D721Med (cell line): ENCODE measurements around the gene SLC15A1.

ENCODE experiments used
- DNase-seq: peaks from one replicate; pipeline ENCODE4 v3.0.0; 2011; ENCODE audit warnings: low spot score; ENCODE audit not compliant: insufficient read length
- FAIRE-seq: peaks from 2 replicates; lab custom pipeline; 2011; peaks lifted over from hg19 to GRCh38; lab: Jason Lieb, UNC
- CTCF ChIP-seq: IDR thresholded peaks from 2 replicates; pipeline ENCODE4 v1.5.1; 2012; ENCODE audit warnings: mild to moderate bottlenecking, control low read depth; ENCODE audit not compliant: insufficient read depth; ENCODE audit errors: missing control alignments

The SLC15A1 gene

GRCh38 chr13:98775386-98775785 lies 22.9 kb upstream of the SLC15A1 start:
- FAIRE-seq = no peak
- DNase-seq = no peak
- no peak for TF ChIP-seq CTCF

GRCh38 chr13:98774776-98775175 lies 22.3 kb upstream of the SLC15A1 start:
- no peak for FAIRE-seq
- TF ChIP-seq CTCF = no peak
- no peak for DNase-seq

GRCh38 chr13:98773921-98774320 lies 21.4 kb upstream of the SLC15A1 start:
- TF ChIP-seq CTCF = no peak
- DNase-seq (no peak), FAIRE-seq (no peak)

DNA sequence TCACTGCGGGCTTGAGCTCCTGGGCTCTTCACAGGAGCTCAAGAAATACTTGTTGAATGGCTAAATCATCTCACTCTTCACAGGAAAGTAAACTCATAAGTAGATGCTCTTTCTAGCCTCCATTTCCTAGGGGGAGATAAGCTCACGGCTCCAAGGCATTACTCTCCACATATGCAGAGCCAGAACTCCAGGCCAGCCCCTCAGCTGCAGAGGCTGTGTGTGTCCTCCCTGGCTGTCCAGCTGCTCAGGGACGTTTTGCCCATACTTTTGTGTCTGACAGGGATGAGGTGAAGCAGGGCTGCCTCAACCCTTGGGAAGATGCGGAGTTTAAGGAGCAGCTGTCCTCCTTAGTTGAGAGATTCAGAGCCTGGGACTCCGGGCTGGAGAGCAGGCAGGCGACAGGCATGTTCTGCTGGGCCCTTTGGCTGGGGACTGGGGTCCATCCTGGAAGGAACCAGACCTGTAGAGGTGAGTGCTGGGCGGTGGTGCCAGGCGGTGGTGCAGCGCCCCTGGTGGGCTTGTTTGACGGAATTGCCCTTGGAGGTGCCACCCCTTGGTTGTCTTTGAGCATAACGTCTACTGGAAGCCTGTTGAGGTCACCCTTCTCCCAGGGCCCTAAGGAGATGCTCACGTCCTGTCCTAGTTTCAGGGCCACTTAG lies 20.5 kb upstream of the SLC15A1 start:
- no peak for FAIRE-seq
- no peak for TF ChIP-seq CTCF
- DNase-seq = no peak

DNA sequence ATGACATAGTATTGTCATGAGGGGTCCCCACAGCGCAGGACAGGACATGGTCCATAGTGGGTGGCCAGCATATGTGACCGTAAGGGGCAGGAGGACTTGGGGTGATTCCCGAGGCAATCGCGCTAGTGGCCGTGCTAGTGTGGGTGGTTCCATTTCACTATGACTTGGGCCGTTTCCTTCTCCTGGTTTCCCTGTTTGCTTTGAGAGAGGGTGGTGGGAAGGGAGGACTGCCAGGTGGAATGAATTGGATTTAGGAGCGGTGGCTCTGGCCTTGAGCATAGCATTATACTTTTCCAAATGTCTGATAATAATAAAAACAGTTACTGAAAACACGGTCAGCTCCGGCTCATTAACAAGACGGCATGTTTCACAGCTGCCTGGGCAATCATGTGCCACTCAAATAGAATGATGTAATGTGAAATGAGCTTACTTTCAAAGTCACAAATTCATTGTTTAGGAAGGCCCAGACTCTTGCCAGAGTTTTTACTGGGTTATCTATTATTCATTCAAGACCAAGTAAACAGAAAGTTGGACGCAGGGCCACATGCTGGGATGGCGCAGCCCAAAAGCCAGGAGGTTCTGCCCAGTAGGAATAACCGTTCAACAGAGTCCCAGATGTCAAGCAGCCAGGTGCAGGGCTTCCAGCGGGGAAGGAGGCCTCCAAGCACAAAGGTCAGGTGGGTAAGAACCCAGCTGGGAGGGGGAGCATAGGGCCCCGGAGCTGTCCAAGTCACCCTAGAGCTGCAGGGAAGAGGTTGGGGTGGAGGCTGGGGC lies 19.6 kb upstream of the SLC15A1 start:
- no peak for FAIRE-seq
- no peak for TF ChIP-seq CTCF
- no peak for DNase-seq

DNA sequence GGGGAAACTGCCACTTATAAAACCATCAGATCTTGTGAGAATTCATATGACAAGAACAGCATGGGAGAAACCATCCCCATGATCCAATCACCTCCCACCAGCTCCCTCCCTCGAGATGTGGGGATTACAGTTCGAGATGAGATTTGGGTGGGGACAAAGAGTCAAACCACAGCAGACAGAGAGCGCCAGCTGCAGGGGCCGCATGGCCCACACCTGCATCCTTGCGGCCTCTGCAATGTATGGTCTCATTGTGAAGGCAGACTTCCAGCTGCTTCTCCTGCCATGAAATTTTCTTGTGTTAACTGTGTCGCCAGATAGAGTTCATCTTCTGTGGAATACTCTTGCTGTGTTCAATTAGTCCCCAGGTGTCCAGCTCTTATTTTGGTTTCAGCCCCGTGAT lies 17.3 kb upstream of the SLC15A1 start:
- FAIRE-seq = no peak
- DNase-seq = no peak
- no peak for TF ChIP-seq CTCF

DNA sequence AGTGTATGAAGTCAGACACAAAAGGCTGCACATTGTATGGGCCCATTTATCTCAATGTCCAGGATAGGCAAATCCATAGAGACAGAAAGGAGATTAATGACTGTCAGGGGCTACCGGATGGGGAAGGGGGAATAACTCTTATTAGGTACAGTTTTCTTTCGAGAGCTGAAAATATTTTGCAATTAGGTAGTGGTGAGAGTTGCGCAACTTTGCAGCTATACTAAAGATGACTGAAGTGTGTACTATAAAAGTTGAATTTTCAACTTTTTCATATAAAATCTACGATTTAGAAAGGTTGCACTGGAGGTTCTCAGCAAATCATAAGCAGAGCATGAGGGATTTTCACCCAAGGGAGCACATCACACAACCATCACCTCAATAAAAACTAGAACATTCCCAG lies 16.1 kb upstream of the SLC15A1 start:
- no peak for TF ChIP-seq CTCF
- FAIRE-seq = no peak
- no peak for DNase-seq
